GM21526 (cell line): ENCODE data around the gene OR51V1.

ENCODE experiments used
- ATAC-seq: cut with Tn5 transposase; IDR thresholded peaks from one replicate; pipeline ENCODE4 v1.9.1; 2021; ENCODE audit warnings: moderate library complexity; ENCODE audit not compliant: unreplicated experiment, low FRiP score

The OR51V1 gene

DNA sequence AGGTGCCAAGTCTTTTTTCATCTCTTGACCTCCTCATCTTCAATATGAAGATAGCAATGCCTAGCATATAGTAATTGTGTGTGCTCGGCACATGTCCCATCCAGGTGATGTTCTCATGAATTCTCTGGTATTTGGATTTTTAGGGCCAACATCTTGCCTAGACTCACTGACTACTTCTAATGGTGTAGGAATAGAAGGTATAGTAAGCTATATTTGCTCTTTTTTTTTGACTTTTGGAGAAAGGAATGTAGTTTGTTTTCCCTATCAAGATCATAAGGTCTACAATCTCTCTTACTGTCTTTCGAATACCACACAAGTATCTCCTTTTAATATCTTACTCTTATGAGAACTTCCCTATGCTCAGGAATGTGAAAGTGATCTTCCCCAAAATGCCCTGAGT is 30.6 kb upstream of the OR51V1 start:
- ATAC-seq: no peak

DNA sequence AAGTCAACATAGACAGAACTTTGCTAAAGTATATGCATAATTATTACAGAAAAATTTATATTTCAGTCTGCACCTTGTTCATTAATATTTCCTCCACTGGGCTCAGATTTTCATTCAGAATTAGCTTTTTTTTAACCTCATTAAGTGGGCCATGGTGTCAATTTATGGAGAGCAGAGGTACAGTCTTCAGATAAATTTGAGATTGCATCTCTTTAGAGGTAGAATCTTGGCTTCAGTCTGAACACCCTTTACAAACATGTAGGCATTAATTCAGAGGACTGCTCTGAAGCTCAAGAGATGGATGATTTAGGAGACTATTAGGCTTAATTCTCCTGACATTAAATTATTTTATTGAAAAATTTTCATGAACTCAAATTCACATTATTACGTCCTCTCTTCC is 29.8 kb upstream of the OR51V1 start:
- ATAC-seq: no peak

DNA sequence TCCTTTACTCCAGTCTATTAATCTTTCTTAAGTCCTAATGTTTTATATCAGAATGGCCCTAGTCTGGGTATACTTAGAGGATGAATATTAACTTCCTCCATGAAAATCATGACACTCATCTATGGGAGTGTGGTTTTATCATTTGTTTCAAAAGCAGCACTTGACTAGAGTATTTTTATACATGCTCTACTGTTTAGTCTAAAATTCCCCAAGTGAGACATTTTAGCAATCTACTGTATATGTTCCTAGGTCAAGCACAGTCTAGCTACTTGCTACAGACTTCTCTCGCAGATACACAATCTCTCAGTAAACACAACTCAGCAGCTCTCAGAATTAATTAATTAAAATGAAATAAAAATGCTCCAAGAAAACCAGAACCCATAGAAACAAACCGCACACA is 29.3 kb upstream of the OR51V1 start:
- no peak for ATAC-seq

DNA sequence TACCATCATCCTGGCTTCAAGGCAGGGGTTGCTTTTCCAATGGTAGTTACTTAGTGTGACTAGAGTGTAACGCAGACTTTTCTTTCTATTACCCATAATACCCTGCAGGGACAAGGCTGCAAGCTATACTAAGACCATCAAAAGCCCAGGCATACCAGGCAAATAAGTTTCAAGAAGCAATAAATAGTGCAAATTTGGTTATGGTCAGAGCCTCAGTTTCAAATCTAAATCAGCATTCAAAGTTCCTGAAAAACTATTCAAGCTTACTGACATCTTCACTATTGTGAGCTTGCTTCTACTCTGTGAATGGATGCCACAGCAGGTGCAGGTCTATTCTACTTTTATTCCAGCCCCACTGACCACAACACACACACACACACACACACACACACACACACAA is 28.9 kb upstream of the OR51V1 start:
- ATAC-seq: no peak

DNA sequence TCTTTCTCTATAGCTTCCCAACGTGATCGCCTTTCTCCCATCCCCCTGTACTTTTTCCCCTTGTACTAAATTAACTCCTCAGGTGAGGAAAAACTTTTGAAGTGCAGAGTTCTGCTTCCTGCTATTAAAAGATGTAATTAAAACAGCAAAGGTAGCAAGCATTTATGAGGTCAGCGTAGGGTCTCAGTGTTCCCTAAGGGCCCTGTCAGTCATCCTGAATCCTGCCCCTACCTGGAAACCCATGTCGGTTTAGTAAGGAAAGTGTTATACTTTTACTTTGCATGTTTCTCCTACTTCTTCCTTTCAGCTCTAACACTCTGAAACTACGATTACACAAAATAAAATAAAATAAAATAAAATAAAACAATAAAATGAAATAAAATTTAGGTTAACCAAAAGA is 27.6 kb upstream of the OR51V1 start:
- no peak for ATAC-seq

DNA sequence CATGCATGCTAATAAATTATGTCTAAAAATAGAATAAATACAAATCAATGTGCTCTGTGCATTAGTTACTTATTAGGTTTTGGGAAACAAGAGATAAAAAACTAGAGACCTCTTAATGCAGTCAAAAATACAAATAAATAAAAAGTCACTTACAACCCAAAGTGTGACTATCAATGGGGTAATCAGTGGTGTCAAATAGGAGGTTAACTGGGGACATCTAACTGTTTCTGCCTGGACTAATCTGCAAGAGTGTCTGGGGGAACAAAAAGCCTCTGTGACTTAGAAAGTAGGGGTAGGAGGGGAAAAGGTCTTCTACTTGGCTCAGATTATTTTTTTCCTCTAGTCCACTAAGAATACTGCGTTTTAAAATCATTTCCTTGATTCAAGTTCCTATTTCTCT is 27.2 kb upstream of the OR51V1 start:
- ATAC-seq: no peak

DNA sequence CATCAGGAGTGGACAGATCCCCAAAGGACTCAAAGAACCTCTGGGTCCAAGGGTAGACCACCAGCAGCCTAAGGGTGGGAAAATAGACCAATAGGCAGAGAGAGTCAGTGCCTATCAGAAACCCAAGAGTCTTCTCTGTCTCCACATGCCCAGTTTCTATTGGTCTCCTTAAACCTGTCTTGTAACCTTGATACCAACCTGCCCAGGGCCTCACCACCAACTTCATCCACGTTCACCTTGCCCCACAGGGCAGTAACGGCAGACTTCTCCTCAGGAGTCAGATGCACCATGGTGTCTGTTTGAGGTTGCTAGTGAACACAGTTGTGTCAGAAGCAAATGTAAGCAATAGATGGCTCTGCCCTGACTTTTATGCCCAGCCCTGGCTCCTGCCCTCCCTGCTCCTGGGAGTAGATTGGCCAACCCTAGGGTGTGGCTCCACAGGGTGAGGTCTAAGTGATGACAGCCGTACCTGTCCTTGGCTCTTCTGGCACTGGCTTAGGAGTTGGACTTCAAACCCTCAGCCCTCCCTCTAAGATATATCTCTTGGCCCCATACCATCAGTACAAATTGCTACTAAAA is 26.3 kb upstream of the OR51V1 start, which contains the start of gene HBB:
Gene HBB, minus strand, starts transcription at position 340 of the 579 bp plus-strand sequence. Its CDS starts 50 bp downstream, at position 290.
- no peak for ATAC-seq

DNA sequence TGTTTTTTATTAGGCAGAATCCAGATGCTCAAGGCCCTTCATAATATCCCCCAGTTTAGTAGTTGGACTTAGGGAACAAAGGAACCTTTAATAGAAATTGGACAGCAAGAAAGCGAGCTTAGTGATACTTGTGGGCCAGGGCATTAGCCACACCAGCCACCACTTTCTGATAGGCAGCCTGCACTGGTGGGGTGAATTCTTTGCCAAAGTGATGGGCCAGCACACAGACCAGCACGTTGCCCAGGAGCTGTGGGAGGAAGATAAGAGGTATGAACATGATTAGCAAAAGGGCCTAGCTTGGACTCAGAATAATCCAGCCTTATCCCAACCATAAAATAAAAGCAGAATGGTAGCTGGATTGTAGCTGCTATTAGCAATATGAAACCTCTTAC is 25.0 kb upstream of the OR51V1 start:
- ATAC-seq: no peak

DNA sequence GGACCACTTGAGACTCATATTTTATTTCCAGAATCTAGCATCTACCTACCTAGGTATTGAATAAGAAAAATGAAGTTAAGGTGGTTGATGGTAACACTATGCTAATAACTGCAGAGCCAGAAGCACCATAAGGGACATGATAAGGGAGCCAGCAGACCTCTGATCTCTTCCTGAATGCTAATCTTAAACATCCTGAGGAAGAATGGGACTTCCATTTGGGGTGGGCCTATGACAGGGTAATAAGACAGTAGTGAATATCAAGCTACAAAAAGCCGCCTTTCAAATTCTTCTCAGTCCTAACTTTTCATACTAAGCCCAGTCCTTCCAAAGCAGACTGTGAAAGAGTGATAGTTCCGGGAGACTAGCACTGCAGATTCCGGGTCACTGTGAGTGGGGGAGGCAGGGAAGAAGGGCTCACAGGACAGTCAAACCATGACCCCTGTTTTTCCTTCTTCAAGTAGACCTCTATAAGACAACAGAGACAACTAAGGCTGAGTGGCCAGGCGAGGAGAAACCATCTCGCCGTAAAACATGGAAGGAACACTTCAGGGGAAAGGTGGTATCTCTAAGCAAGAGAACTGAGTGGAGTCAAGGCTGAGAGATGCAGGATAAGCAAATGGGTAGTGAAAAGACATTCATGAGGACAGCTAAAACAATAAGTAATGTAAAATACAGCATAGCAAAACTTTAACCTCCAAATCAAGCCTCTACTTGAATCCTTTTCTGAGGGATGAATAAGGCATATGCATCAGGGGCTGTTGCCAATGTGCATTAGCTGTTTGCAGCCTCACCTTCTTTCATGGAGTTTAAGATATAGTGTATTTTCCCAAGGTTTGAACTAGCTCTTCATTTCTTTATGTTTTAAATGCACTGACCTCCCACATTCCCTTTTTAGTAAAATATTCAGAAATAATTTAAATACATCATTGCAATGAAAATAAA is 24.3 kb upstream of the OR51V1 start:
- ATAC-seq: no peak

DNA sequence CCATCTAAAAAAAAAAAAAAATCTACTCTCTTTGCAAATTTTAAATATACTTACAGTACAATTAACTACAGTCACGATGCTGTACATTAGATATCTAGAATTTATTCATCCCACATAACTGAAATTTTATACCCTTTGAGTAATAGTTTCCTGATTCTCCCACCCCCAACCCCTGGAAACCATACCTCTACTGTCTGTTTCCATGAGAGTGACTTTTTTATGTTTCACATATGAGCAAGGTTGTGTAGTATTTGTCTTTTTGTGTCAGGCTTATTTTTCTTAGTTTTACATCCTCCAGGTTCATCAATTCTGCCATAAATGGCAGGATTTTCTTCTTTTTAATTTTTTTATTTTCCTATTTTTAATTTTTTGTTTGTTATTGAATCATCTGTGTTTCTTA is 23.2 kb upstream of the OR51V1 start:
- no peak for ATAC-seq

DNA sequence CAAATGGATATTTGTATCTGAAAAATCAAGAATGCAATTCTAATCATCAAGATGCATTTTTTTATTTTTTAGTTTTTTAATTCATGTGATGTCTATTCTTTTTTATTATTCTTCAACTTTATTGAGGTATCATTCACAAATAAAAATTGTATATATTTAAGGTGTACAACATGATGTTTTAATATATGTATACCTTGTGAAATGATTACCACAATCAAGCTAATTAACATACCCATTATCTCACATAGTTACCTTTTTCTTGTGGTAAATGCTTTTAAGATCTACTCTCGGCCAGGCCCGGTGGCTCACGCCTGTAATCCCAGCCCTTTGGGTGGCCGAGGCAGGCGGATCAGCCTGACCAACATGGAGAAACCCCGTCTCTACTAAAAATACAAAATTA is 22.7 kb upstream of the OR51V1 start:
- no peak for ATAC-seq

DNA sequence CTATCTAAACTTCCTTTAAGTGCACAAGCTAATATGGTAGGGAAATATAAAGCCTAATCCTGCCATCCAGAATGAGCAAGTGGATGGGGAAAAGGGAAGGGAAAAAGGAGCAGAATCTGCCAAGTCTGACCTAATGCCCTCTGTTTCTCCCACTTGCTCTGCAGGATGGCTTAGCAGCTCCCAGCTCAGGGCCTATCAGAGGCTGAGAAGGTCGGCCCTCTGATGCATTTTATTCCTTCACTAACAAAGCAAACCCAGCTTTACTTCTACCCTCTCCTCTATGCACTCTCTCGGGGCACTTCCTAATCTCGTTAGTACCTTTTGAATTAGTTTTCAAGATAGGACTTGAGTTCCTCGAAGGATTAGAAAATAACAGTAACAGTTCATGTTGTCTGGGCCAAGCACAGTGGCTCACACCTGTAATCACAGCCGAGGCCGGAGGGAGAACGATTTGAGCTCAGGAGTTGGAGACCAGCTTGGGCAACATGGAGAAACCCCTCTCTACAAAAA is 9.9 kb upstream of the OR51V1 start:
- ATAC-seq: no peak

DNA sequence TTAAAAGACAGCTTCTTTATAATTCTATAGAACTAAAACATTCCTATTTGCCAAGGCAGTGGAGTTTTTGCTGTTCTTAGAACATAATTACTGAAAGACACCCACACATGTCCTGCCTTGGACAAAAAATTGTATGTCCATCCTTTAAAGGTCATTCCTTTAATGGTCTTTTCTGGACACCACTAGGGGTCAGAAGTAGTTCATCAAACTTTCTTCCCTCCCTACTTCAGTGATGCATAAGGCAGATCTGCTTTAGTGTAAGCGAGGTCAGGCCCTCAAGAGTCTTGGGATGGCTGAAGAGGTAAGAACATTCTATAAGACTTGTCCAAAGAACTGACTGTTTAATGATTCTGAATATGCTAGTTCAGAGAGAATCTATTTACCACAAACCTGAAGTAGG is 4.3 kb upstream of the OR51V1 start:
- ATAC-seq: no peak

DNA sequence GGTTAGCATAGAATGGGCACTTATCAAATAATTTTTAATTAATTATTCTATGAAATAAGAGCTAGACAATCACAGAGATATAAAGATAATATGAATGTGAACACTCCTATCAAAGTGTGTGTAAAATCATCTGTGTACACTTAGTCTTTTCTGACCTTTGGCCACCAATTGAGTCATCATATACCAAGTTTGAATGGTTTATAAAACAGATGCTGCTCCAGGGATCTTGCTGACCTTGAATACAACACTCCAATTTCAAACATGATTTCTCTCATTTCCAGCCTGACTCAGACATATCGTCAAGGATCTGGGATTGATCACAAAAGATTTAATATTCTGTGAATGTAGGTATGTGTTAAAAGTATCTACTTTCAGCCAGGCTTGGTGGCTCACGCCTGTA is 2.9 kb upstream of the OR51V1 start:
- ATAC-seq: no peak

DNA sequence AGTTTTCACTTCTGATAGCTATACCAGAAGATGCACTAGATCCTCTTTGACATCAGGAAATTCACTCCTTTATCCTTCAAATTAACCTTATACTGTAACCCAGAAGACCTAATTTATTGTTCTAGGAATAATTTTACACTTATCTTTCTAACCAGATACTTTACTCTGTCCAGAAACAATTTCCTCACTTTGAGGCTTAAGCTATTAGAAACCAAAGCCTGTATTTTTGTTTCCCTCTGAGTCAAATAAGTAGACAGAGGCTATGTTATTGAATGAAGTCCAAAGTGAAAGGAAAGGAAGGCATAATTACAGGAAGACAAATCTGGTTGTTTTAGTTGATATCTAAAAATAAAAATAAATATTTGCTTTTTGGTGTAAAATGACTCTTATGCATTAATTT is 2.2 kb downstream of the OR51V1 start:
- ATAC-seq: no peak

DNA sequence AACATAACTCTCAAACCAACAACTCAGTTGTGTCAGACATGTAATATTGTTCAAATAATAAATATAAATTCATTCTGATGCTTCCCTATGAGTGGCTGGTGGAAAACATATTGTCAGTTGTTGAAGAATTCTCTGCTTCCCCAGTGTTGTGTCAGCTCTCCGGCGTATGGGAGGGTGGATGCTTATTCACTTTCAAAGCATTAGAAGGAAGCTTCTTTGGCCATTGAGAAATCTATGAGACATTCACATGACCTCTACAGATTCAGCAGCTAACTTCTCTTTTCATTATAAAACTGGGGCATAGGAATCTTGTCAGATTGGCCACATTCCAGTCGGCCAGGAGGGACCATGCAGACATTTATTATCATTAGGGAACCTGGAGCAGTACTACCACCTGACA is 2.9 kb downstream of the OR51V1 start:
- no peak for ATAC-seq

DNA sequence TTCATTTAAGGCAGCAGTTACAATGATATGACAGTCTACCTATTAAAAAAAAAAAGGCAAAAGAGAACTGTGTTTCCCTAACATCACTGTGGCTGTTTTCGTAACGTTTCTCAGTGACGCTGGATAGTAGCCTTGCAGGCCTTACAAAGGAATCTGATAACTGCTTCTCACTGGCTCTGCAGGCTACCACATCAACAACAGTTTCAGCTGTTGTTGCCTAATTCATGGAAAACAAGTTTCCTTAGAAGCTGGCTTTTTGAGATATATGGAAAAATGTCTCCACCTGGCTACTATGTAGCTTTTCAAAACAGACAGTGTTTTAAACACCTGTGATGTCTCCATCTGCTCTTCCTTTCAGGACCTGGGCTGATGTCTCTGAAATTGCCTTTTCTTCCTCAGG is 3.8 kb downstream of the OR51V1 start:
- no peak for ATAC-seq

DNA sequence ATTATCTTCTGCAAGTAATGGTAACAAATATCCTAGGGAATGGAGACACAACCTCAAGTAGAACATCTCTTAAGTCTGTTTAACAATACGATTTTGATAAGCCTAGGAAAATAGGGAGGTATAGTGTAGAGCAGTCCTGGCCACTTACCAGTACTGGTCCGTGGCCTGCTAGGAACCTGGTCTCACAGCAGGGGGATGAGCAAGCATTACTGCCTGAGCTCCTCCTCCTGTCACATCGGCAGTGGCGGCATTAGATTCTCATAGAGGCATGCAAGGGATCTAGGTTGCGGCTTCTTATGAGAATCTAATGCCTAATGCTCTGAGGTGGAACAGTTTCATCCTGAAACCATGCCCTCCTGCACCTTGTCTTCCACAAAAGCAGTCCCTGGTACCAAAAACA is 4.4 kb downstream of the OR51V1 start:
- ATAC-seq: no peak

DNA sequence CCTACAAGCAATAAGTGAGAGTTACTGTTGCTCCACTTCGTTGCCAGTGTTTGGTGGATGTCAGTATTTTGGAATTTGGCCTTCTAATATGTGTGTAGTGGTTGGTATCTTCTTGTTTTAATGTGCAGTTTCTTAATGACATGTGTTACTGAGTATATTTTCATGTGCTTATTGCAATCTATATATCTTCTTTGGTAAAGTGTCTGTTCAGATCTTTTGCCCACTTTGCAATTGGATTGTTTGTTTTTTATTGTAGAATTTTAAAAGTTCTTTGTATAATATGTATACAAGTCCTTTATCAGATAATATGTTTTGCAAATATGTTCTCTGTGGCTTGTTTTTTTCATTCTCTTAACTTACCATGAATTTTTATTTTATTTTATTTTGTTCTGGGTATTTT is 7.7 kb downstream of the OR51V1 start:
- no peak for ATAC-seq

DNA sequence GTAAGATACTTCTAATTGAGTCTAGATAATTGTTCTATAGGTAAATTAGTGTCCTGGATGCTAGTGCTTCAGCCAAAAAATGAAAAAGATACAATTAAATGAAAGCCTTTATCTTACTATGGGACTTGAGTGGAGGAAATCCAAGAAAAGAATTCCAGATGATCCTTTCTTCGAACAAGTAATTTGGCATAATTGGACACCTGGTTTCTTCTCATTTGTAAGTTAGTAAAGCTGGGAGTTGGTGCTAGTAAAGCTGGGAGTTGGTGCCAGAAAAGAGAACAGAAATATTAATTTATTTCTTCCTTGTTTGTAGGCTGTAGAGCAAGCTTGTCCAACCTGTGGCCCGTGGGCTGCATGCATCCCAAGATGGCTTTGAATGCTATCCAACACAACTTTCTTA is 12.3 kb downstream of the OR51V1 start:
- ATAC-seq: no peak

DNA sequence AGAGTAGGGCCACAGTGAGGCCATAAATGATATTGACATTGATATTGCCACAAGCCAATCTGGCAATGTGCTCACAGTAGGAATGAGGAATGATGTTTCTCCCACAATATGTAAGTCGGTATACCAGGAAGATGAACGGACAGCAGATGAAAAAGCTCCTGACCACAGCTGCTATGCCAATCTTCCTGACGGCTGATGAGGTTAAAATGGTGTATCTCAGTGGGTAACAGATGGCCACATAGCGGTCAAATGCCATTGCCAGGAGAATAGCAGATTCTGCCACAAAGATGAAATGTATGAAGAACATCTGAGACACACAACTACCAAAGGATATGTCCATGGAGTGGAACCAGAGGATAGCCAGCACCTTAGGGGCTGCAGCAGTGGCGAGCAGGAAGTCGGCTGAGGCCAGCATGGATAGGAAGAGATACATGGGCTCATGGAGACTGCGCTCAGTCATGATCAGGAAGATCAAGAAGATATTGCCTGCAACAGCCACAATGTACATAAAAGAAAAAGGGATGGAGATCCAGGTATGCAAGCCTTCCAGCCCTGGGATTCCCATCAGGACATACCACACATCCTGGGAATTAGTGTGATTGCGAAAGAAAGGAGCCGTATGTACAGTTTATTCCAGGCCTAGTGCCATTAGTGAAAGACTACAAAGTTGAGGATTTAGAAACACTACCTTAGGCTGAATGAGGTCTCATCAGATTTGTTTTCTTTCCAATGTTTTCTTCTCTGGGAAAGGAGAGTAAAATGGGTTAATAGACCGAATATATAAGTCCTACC is 22.2 kb downstream of the OR51V1 start:
- no peak for ATAC-seq
